Thymus (tissue), 14 donors: ENCODE results near the gene NIPSNAP3A. TPM values are rescaled to one million over a fixed set of nuclear protein-coding genes. Genes with fewer than 3 reads are reported as not detected.
"Not testable (repeated sequence)": the region's sequence is repeated elsewhere in the genome, so short reads cannot be mapped to it uniquely, and the experiment has no call there.

Source experiments
- DNase-seq, 9 donors: peaks; one replicate each; pipeline ENCODE4 v3.0.0-alpha.2; 2013; ENCODE audit warnings: low spot score in 9 of 9, low read depth in 6 of 9, missing footprints in 1 of 9
- H3K27ac ChIP-seq, 2 donors: one replicate each; pipeline ENCODE4 v1.5.1; 2013; ENCODE audit warnings: control low read depth in 1 of 2, low read depth in 1 of 2, low read length in 1 of 2, mild to moderate bottlenecking in 1 of 2, moderate library complexity in 1 of 2
- H3K27me3 ChIP-seq, 2 donors: one replicate each; pipeline ENCODE4 v1.5.1; 2013; ENCODE audit warnings: low read length in 1 of 2; ENCODE audit not compliant: control insufficient read depth in 2 of 2, insufficient read depth in 1 of 2
- H3K36me3 ChIP-seq, 2 donors: one replicate each; pipeline ENCODE4 v1.5.1; 2013; ENCODE audit warnings: low read length in 1 of 2, mild to moderate bottlenecking in 1 of 2, moderate library complexity in 1 of 2; ENCODE audit not compliant: control insufficient read depth in 2 of 2, insufficient read depth in 2 of 2
- H3K4me1 ChIP-seq, 2 donors: one replicate each; pipeline ENCODE4 v1.5.1; 2013; ENCODE audit warnings: low read length in 2 of 2; ENCODE audit not compliant: control insufficient read depth in 2 of 2, insufficient read depth in 2 of 2
- H3K4me3 ChIP-seq, 2 donors: one replicate each; pipeline ENCODE4 v1.5.1; 2013; ENCODE audit warnings: low read length in 2 of 2, control low read depth in 1 of 2, mild to moderate bottlenecking in 1 of 2
- H3K9me3 ChIP-seq, 2 donors: one replicate each; pipeline ENCODE4 v1.5.1; 2013; ENCODE audit warnings: low read length in 1 of 2, mild to moderate bottlenecking in 1 of 2; ENCODE audit not compliant: control insufficient read depth in 2 of 2, insufficient read depth in 1 of 2
- WGBS: extraction: QIAGEN DNeasy Blood & Tissue Kit; methylation state at CpG from one replicate; pipeline ENCODE4 v1.1.7; 2013; 5-methylcytosine and 5-hydroxymethylcytosine counted together
- long read RNA-seq, 10 donors: transcript quantifications; one replicate each; lab custom pipeline, GENCODE V29; 2026
- polyA plus RNA-seq: library from polyadenylated mRNA; stranded (reverse); fragments of 200-250 nt; gene quantifications from one replicate; pipeline ENCODE4 v1.2.3, GENCODE V29; 2013
- total RNA-seq: library from RNA; stranded (reverse); fragments of 120-200 nt; gene quantifications from one replicate; pipeline ENCODE4 v1.2.4, GENCODE V29; 2013
- donor health status: healthy.

NIPSNAP3A gene
- 40.9 TPM for total RNA-seq
- 25.1 TPM for polyA plus RNA-seq
- long read RNA-seq, donor 1, partial matches to known transcripts, result 0 of 1 reads
- long read RNA-seq, donor 1, other reads (novel, unspliced or antisense), result 0 of 1 reads
- long read RNA-seq, donor 2, result 0 reads
- long read RNA-seq, donor 3, transcript NIPSNAP3A-201 (6 exons, 1,633 nt), result major isoform, 34 of 85 reads
- long read RNA-seq, donor 3, partial matches to known transcripts, result 51 of 85 reads
- long read RNA-seq, donor 3, other reads (novel, unspliced or antisense), result 0 of 85 reads
- long read RNA-seq, donor 4, transcript NIPSNAP3A-201 (6 exons, 1,633 nt), result major isoform, 9 of 14 reads
- long read RNA-seq, donor 4, partial matches to known transcripts, result 5 of 14 reads
- long read RNA-seq, donor 4, other reads (novel, unspliced or antisense), result 0 of 14 reads
- long read RNA-seq, donor 5, transcript NIPSNAP3A-201 (6 exons, 1,633 nt), result major isoform, 37 of 73 reads
- long read RNA-seq, donor 5, partial matches to known transcripts, result 36 of 73 reads
- long read RNA-seq, donor 5, other reads (novel, unspliced or antisense), result 0 of 73 reads
- long read RNA-seq, donor 6, transcript NIPSNAP3A-201 (6 exons, 1,633 nt), result major isoform, 9 of 23 reads
- long read RNA-seq, donor 6, partial matches to known transcripts, result 14 of 23 reads
- long read RNA-seq, donor 6, other reads (novel, unspliced or antisense), result 0 of 23 reads
- long read RNA-seq, donor 7, transcript NIPSNAP3A-201 (6 exons, 1,633 nt), result major isoform, 18 of 23 reads
- long read RNA-seq, donor 7, partial matches to known transcripts, result 5 of 23 reads
- long read RNA-seq, donor 7, other reads (novel, unspliced or antisense), result 0 of 23 reads
- long read RNA-seq, donor 8, transcript NIPSNAP3A-201 (6 exons, 1,633 nt), result major isoform, 7 of 7 reads
- long read RNA-seq, donor 8, partial matches to known transcripts, result 0 of 7 reads
- long read RNA-seq, donor 8, other reads (novel, unspliced or antisense), result 0 of 7 reads
- long read RNA-seq, donor 9, transcript NIPSNAP3A-201 (6 exons, 1,633 nt), result major isoform, 7 of 13 reads
- long read RNA-seq, donor 9, partial matches to known transcripts, result 6 of 13 reads
- long read RNA-seq, donor 9, other reads (novel, unspliced or antisense), result 0 of 13 reads
- long read RNA-seq, donor 10, transcript NIPSNAP3A-201 (6 exons, 1,633 nt), result major isoform, 12 of 22 reads
- long read RNA-seq, donor 10, partial matches to known transcripts, result 10 of 22 reads
- long read RNA-seq, donor 10, other reads (novel, unspliced or antisense), result 0 of 22 reads

- no peaks in the 10 kb centered on the region for H3K27me3 ChIP-seq
- peaks cover 7 to 14% of the 10 kb centered on the region in 2 donors for H3K4me1 ChIP-seq
- H3K9me3 ChIP-seq, result no peaks in the 10 kb centered on the region
- peak within 1 kb of the TSS; percentile 75 to 85 for H3K4me3 ChIP-seq
- peak; percentile 72 to 95 (median 86) for DNase-seq
- H3K36me3 ChIP-seq, result peaks cover 0 to 3% of the 10 kb centered on the region in 2 donors
- under 1% methylated on average over 71 of the region's 71 CpGs for WGBS
- H3K27ac ChIP-seq, result peak within 1 kb of the TSS; percentile 92 to 96
Observed at GRCh38 chr9:104747565-104748358, at the start of gene NIPSNAP3A. TSS of gene NIPSNAP3A (plus strand) at chr9:104747683. CDS start at chr9:104747793, 110 bp downstream.

GRCh38 chr9:104700306-104700705 lies 47.2 kb upstream of the NIPSNAP3A start:
- Histone ChIP-seq H3K9me3 (no peaks in the 10 kb centered on the region), H3K4me1 (no peaks in the 10 kb centered on the region), H3K27ac (no peak overlapping the region), H3K36me3 (no peaks in the 10 kb centered on the region), H3K27me3 (no peaks in the 10 kb centered on the region), H3K4me3 (no peak overlapping the region)
- WGBS, result 97% methylated on average over 3 of the region's 3 CpGs
- DNase-seq, result no peak

- not testable (repeated sequence) for DNase-seq, H3K4me3 ChIP-seq, H3K27me3 ChIP-seq, H3K36me3 ChIP-seq, H3K9me3 ChIP-seq, H3K27ac ChIP-seq, H3K4me1 ChIP-seq
- WGBS, result 59% methylated on average over 1 of the region's 1 CpG
Observed at GRCh38 chr9:104708737-104709136, 38.7 kb upstream of the NIPSNAP3A start.

GRCh38 chr9:104711604-104712003 lies 35.9 kb upstream of the NIPSNAP3A start:
- H3K27me3 ChIP-seq, result no peaks in the 10 kb centered on the region
- H3K9me3 ChIP-seq, result no peaks in the 10 kb centered on the region
- 96% methylated on average over 4 of the region's 4 CpGs for WGBS
- DNase-seq, result no peak
- H3K4me1 ChIP-seq, result no peaks in the 10 kb centered on the region
- no peak overlapping the region for H3K27ac ChIP-seq
- H3K4me3 ChIP-seq, result no peak overlapping the region
- H3K36me3 ChIP-seq, result no peaks in the 10 kb centered on the region

- no peaks in the 10 kb centered on the region for H3K36me3 ChIP-seq
- H3K27me3 ChIP-seq, result no peaks in the 10 kb centered on the region
- H3K9me3 ChIP-seq, result no peaks in the 10 kb centered on the region
- no peak overlapping the region for H3K4me3 ChIP-seq
- no peak overlapping the region for H3K27ac ChIP-seq
- no peak for DNase-seq
- no peaks in the 10 kb centered on the region for H3K4me1 ChIP-seq
- WGBS, result 98% methylated on average over 5 of the region's 5 CpGs
Observed at GRCh38 chr9:104725014-104725413, 22.5 kb upstream of the NIPSNAP3A start.

- no peaks in the 10 kb centered on the region for H3K4me1 ChIP-seq
- WGBS, result 97% methylated on average over 3 of the region's 3 CpGs
- no peaks in the 10 kb centered on the region for H3K36me3 ChIP-seq
- no peak overlapping the region for H3K4me3 ChIP-seq
- no peak overlapping the region for H3K27ac ChIP-seq
- no peak for DNase-seq
- no peaks in the 10 kb centered on the region for H3K27me3 ChIP-seq
- no peaks in the 10 kb centered on the region for H3K9me3 ChIP-seq
Observed at GRCh38 chr9:104738452-104738851, 9.0 kb upstream of the NIPSNAP3A start.

GRCh38 chr9:104740621-104741020 lies 6.9 kb upstream of the NIPSNAP3A start:
- no peaks in the 10 kb centered on the region for H3K27me3 ChIP-seq
- no peak overlapping the region for H3K4me3 ChIP-seq
- H3K27ac ChIP-seq, result no peak overlapping the region
- WGBS, result 83% methylated on average over 1 of the region's 1 CpG
- no peak for DNase-seq
- H3K9me3 ChIP-seq, result no peaks in the 10 kb centered on the region
- H3K4me1 ChIP-seq, result no peaks in the 10 kb centered on the region
- H3K36me3 ChIP-seq, result no peaks in the 10 kb centered on the region

- Histone ChIP-seq H3K27ac (no peak overlapping the region), H3K4me3 (no peak overlapping the region), H3K4me1 (peaks cover 3 to 9% of the 10 kb centered on the region in 2 donors), H3K36me3 (no peaks in the 10 kb centered on the region), H3K27me3 (no peaks in the 10 kb centered on the region), H3K9me3 (no peaks in the 10 kb centered on the region)
- 59% methylated on average over 7 of the region's 7 CpGs for WGBS
- DNase-seq, result peak; percentile 32 to 85 (median 67)
Observed at GRCh38 chr9:104743376-104743985, 4.0 kb upstream of the NIPSNAP3A start.
